Chondrocyte (in vitro differentiated cells): ENCODE data around the gene SEMA3B. TPM values are rescaled to one million over a fixed set of nuclear protein-coding genes. Genes with fewer than 3 reads are reported as not detected.

Experiments
- DNase-seq: peaks from one replicate; pipeline ENCODE4 v3.0.0; 2021; ENCODE audit warnings: mixed read lengths, low spot score
- H3K27ac Mint-ChIP-seq: one replicate; pipeline ENCODE4 v1.8.0; 2021; ENCODE audit warnings: mild to moderate bottlenecking, moderate library complexity, mixed read lengths; ENCODE audit not compliant: unreplicated experiment
- H3K27me3 Mint-ChIP-seq: 2 replicates; pipeline ENCODE4 v1.8.0; 2021; ENCODE audit warnings: low read depth, mixed read lengths
- H3K36me3 Mint-ChIP-seq: 2 replicates; pipeline ENCODE4 v1.8.0; 2021; ENCODE audit warnings: low read depth, mixed read lengths
- H3K4me1 Mint-ChIP-seq: 2 replicates; pipeline ENCODE4 v1.8.0; 2021; ENCODE audit warnings: low read depth, mild to moderate bottlenecking, mixed read lengths
- H3K4me3 Mint-ChIP-seq: one replicate; pipeline ENCODE4 v1.8.0; 2021; ENCODE audit warnings: mild to moderate bottlenecking, moderate library complexity, mixed read lengths; ENCODE audit not compliant: unreplicated experiment
- H3K9me3 Mint-ChIP-seq: 2 replicates; pipeline ENCODE4 v1.8.0; 2021; ENCODE audit warnings: low read depth, mixed read lengths
- CTCF ChIP-seq: fragments of 200-600 bp; sonication (generic); IDR thresholded peaks from 2 replicates; pipeline ENCODE4 v1.5.0; 2021; ENCODE audit warnings: antibody characterized with exemption, mild to moderate bottlenecking, moderate library complexity
- total RNA-seq: library from RNA; stranded (reverse); gene quantifications from 3 replicates; pipeline ENCODE4 v1.2.1, GENCODE V29; 2021

SEMA3B gene
- total RNA-seq, 1 donor from 2014 or later, result 16.4 TPM

DNA sequence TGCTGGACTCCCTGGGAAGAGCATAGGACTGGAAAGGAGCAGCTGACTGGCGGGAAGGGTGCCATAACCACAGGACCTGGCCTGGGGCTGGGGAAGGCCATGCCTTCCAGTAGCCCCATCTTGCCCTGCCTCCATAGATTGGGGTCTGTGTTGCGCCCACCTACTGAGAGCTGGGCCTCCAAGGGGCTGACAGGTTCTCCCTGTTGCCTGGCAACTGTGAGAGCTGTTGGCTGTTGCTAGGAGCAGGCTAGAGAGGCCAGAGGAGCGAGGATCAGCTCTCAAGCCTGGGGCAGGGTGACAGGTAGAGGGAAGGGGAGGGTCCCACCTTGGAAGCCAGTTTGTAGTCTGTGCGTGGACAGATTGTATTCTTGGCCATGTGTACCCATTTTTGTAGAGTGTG is 35.8 kb upstream of the SEMA3B start:
- H3K4me1 Mint-ChIP-seq, result peaks cover 12% of the 10 kb centered on the region

GRCh38 chr3:50235716-50236483 is 33.0 kb upstream of the SEMA3B start, which contains the start of gene GNAI2:
Gene GNAI2 (plus strand): TSS chr3:50236204. CDS start chr3:50236336, 132 bp downstream.
- H3K27ac Mint-ChIP-seq, result peak within 1 kb of the TSS; percentile 95
- DNase-seq, result peak; percentile 99
- TF ChIP-seq CTCF, result no peak
- peaks cover 30% of the 10 kb centered on the region for H3K4me1 Mint-ChIP-seq
- no peaks in the 10 kb centered on the region for H3K27me3 Mint-ChIP-seq
- peak within 1 kb of the TSS; percentile 98 for H3K4me3 Mint-ChIP-seq
- no peaks in the 10 kb centered on the region for H3K9me3 Mint-ChIP-seq
- peaks cover 2% of the 10 kb centered on the region for H3K36me3 Mint-ChIP-seq

More for the DNA sequence above, 35.8 kb upstream of the SEMA3B start:
- no peak for TF ChIP-seq CTCF
- no peak overlapping the region for H3K4me3 Mint-ChIP-seq
- no peaks in the 10 kb centered on the region for H3K27me3 Mint-ChIP-seq
- no peak for DNase-seq
- no peaks in the 10 kb centered on the region for H3K9me3 Mint-ChIP-seq
- peaks cover 2% of the 10 kb centered on the region for H3K36me3 Mint-ChIP-seq
- H3K27ac Mint-ChIP-seq, result peak overlapping the region; percentile 22

- no peak for TF ChIP-seq CTCF
- peaks cover 4% of the 10 kb centered on the region for H3K36me3 Mint-ChIP-seq
- H3K4me1 Mint-ChIP-seq, result peaks cover 34% of the 10 kb centered on the region
- H3K4me3 Mint-ChIP-seq, result peak overlapping the region; percentile 98
- no peaks in the 10 kb centered on the region for H3K9me3 Mint-ChIP-seq
- no peak for DNase-seq
- H3K27me3 Mint-ChIP-seq, result no peaks in the 10 kb centered on the region
- H3K27ac Mint-ChIP-seq, result peak overlapping the region; percentile 95
Measured at GRCh38 chr3:50236484-50237132, 32.3 kb upstream of the SEMA3B start.

- Mint-ChIP-seq H3K4me3 (peak overlapping the region; percentile 98), H3K27ac (peak overlapping the region; percentile 95), H3K4me1 (peaks cover 38% of the 10 kb centered on the region), H3K9me3 (no peaks in the 10 kb centered on the region), H3K27me3 (no peaks in the 10 kb centered on the region), H3K36me3 (peaks cover 4% of the 10 kb centered on the region)
- no peak for TF ChIP-seq CTCF
- DNase-seq, result no peak
Measured at GRCh38 chr3:50237133-50237651, 31.8 kb upstream of the SEMA3B start.

DNA sequence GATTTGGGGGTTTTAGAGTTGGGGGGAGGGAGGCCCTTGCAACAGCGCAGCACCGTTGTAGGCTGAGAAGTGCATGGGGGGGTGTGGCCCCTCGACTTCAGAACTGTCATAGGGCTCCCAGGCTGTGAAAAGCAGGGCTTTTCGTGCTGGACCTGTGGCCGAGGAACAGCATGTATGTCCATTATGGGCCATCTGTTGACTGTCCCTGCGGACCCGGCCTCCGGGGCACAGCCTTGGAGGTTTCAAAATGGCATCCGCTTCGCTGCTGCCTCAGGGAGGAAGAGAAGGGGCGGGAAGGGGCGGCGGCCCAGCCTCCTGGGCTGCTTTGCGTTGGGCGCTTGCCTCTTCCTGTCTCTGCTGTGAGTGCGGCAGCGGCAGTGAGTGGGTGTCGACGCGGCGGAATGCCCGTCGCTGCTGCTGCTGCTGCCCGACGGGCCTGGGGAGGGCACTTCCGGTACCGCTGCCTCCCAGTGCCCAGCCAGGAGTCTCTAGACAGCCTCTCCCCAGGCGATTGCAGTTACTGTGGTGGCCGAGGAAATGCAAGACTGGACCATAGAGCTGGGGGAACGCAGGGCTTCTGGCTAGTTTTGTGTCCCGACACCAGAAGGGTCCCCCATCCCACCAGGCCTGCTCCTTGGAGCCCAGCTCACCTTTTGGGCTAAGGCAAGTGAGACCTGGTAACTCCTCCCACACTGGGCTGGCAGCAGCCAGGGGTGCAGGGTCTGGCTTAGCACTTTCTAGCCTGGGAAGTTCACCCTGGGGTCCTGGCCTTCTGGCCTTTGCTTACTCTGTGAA is 31.0 kb upstream of the SEMA3B start:
- H3K4me3 Mint-ChIP-seq, result peak overlapping the region; percentile 98
- no peaks in the 10 kb centered on the region for H3K9me3 Mint-ChIP-seq
- no peak for DNase-seq
- peaks cover 44% of the 10 kb centered on the region for H3K4me1 Mint-ChIP-seq
- no peak for TF ChIP-seq CTCF
- peak overlapping the region; percentile 95 for H3K27ac Mint-ChIP-seq
- H3K36me3 Mint-ChIP-seq, result peaks cover 4% of the 10 kb centered on the region
- H3K27me3 Mint-ChIP-seq, result no peaks in the 10 kb centered on the region
